PC-9 (cell line): ENCODE results near the gene USP24. TPM values are rescaled to one million over a fixed set of nuclear protein-coding genes. Genes with fewer than 3 reads are reported as not detected.

Experiments
- BruUV-seq: library from RNA; stranded (reverse); fragments of 400-500 nt; replicated peaks from 2 replicates; lab custom pipeline; 2021; lab: Mats Ljungman, UMichigan
- CTCF ChIA-PET: fragments of 300-600 bp; sonication (Branson Sonifier 250); formaldehyde crosslinking; loops from one replicate; lab custom pipeline; 2022; ENCODE audit warnings: antibody characterized with exemption; lab: Charles Lee
- POLR2A ChIA-PET: fragments of 300-600 bp; sonication (Branson Sonifier 250); formaldehyde crosslinking; loops from one replicate; lab custom pipeline; 2022; ENCODE audit warnings: antibody characterized with exemption; ENCODE audit not compliant: unreplicated experiment; lab: Charles Lee
- DNase-seq, 2 experiments: peaks; one replicate each; pipeline versions ENCODE4 v3.0.0 to v3.0.0-alpha.2; 2015 to 2022; ENCODE audit warnings: mixed read lengths in 1 of 2
- H2AFZ ChIP-seq: fragments of 200-600 bp; sonication (generic); 2 replicates; pipeline ENCODE4 v1.8.1; 2017; ENCODE audit warnings: antibody characterized with exemption
- H3F3A ChIP-seq: fragments of 200-600 bp; sonication (generic); 2 replicates; pipeline ENCODE4 v1.8.1; 2017; ENCODE audit warnings: antibody characterized with exemption, mild to moderate bottlenecking, low read depth; ENCODE audit not compliant: insufficient read depth
- H3K27ac ChIP-seq: fragments of 200-600 bp; sonication (generic); 2 replicates; pipeline ENCODE4 v1.6.1; 2016; ENCODE audit warnings: mixed run types
- H3K27me3 ChIP-seq: fragments of 200-600 bp; sonication (generic); 2 replicates; pipeline ENCODE4 v1.6.1; 2016; ENCODE audit warnings: low read depth, mixed run types; ENCODE audit not compliant: insufficient read depth
- H3K36me3 ChIP-seq: fragments of 200-600 bp; sonication (generic); 2 replicates; pipeline ENCODE4 v1.6.1; 2016; ENCODE audit warnings: low read depth, mixed run types
- H3K4me1 ChIP-seq: fragments of 200-600 bp; sonication (generic); replicated peaks from 2 replicates; pipeline ENCODE4 v1.6.1; 2016; ENCODE audit warnings: mixed run types; ENCODE audit not compliant: insufficient read depth
- H3K4me2 ChIP-seq: fragments of 200-600 bp; sonication (generic); 2 replicates; pipeline ENCODE4 v1.6.1; 2017; ENCODE audit warnings: mixed run types
- H3K4me3 ChIP-seq: fragments of 200-600 bp; sonication (generic); 2 replicates; pipeline ENCODE4 v1.6.1; 2016; ENCODE audit warnings: mixed run types
- H3K79me2 ChIP-seq: fragments of 200-600 bp; sonication (generic); 2 replicates; pipeline ENCODE4 v1.6.1; 2017; ENCODE audit warnings: low read depth, mixed run types
- H3K9me2 ChIP-seq: fragments of 200-600 bp; sonication (generic); 2 replicates; pipeline ENCODE4 v1.8.1; 2017; ENCODE audit warnings: mild to moderate bottlenecking; ENCODE audit not compliant: insufficient read depth
- H3K9me3 ChIP-seq: fragments of 200-600 bp; sonication (generic); 2 replicates; pipeline ENCODE4 v1.8.1; 2016; ENCODE audit warnings: low read depth; ENCODE audit not compliant: insufficient read depth
- H4K20me1 ChIP-seq: fragments of 200-600 bp; sonication (generic); 2 replicates; pipeline ENCODE4 v1.8.1; 2017; ENCODE audit not compliant: insufficient read depth
- EZH2 ChIP-seq: fragments of 200-600 bp; sonication (generic); IDR thresholded peaks from 2 replicates; pipeline ENCODE4 v1.8.0; 2017; ENCODE audit warnings: antibody characterized with exemption, low read depth
- intact Hi-C: fragments of 100-400 bp; cut with micrococcal nuclease; formaldehyde crosslinking; loops from one replicate; pipeline ENCODE4 v1.10.0; 2022; ENCODE audit not compliant: unreplicated experiment
- total RNA-seq: library from RNA; stranded (reverse); gene quantifications from 2 replicates; pipeline ENCODE4 v1.2.3, GENCODE V29; 2021
- TF ChIP-seq, protein P1 (sequence below): fragments of 200-600 bp; sonication (generic); conservative IDR thresholded peaks from 2 replicates; pipeline ENCODE4 v1.6.1; 2017; ENCODE audit warnings: mixed run types, antibody characterized with exemption, mild to moderate bottlenecking, moderate library complexity

Gene USP24
- total RNA-seq, 1 experiment from 2014 or later, result 61.0 TPM

DNA sequence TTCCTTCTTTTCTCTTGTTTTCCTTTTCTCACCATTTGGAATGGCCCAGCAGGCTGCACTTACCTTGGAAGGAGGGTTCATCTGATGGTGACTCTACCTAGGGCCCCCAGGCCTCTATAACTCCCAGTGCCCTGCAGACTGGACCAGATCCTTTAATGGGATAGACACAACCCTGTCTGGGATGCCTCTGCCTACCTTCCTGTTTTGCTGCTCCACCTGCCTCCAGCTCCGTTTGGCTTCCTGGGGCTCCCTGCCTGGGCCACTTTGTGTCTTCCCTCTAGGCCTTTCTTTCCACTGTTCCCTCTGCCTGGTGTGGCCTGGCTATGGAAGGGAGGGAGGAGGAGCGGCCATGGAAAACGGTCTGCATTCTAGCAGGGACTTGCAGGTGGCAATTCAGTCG, 168.3 kb downstream of the USP24 start:
- Histone ChIP-seq H3K4me1 (no peaks in the 10 kb centered on the region), H3K27ac (no peak overlapping the region), H3K27me3 (no peaks in the 10 kb centered on the region), H3K36me3 (no peaks in the 10 kb centered on the region; the same call in 1 of the 2 replicates), H3K4me2 (no peak overlapping the region), H3F3A (no peaks in the 10 kb centered on the region), H4K20me1 (no peaks in the 10 kb centered on the region), H3K79me2 (no peaks in the 10 kb centered on the region), H3K9me3 (no peaks in the 10 kb centered on the region), H2AFZ (no peak overlapping the region), H3K9me2 (no peaks in the 10 kb centered on the region), H3K4me3 (no peak overlapping the region)
- no TSS peak for BruUV-seq
- intact Hi-C loops, result no loop called here
- DNase-seq, result no peak
- TF ChIP-seq EZH2, result no peak
- TF ChIP-seq, protein P1, sequence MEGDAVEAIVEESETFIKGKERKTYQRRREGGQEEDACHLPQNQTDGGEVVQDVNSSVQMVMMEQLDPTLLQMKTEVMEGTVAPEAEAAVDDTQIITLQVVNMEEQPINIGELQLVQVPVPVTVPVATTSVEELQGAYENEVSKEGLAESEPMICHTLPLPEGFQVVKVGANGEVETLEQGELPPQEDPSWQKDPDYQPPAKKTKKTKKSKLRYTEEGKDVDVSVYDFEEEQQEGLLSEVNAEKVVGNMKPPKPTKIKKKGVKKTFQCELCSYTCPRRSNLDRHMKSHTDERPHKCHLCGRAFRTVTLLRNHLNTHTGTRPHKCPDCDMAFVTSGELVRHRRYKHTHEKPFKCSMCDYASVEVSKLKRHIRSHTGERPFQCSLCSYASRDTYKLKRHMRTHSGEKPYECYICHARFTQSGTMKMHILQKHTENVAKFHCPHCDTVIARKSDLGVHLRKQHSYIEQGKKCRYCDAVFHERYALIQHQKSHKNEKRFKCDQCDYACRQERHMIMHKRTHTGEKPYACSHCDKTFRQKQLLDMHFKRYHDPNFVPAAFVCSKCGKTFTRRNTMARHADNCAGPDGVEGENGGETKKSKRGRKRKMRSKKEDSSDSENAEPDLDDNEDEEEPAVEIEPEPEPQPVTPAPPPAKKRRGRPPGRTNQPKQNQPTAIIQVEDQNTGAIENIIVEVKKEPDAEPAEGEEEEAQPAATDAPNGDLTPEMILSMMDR, result no peak
- ChIA-PET CTCF (no interaction called here), POLR2A (no interaction called here)

- Histone ChIP-seq H3K4me2 (no peak overlapping the region), H3K79me2 (peaks cover 9% of the 10 kb centered on the region), H2AFZ (no peak overlapping the region), H3K27me3 (no peaks in the 10 kb centered on the region), H3K36me3 (no peaks in the 10 kb centered on the region; the same call in 1 of the 2 replicates), H3K9me3 (no peaks in the 10 kb centered on the region), H4K20me1 (no peaks in the 10 kb centered on the region), H3K4me3 (no peak overlapping the region), H3K9me2 (no peaks in the 10 kb centered on the region), H3K27ac (no peak overlapping the region), H3K4me1 (peaks cover 11% of the 10 kb centered on the region), H3F3A (no peaks in the 10 kb centered on the region)
- no TSS peak for BruUV-seq
- CTCF ChIA-PET, result no interaction called here
- TF ChIP-seq, protein P1, result no peak
- no peak for TF ChIP-seq EZH2
- intact Hi-C loops, result no loop called here
- POLR2A ChIA-PET, result no interaction called here
- DNase-seq, result no peak
Measured at GRCh38 chr1:55045430-55045829, 169.7 kb downstream of the USP24 start.

GRCh38 chr1:55044617-55045397, 170.4 kb downstream of the USP24 start:
- Histone ChIP-seq H3K27ac (no peak overlapping the region), H3K27me3 (no peaks in the 10 kb centered on the region), H3K4me3 (no peak overlapping the region), H4K20me1 (no peaks in the 10 kb centered on the region), H3K36me3 (no peaks in the 10 kb centered on the region; the same call in 1 of the 2 replicates), H3F3A (no peaks in the 10 kb centered on the region), H3K79me2 (peaks cover 15% of the 10 kb centered on the region), H3K9me3 (no peaks in the 10 kb centered on the region), H3K4me2 (no peak overlapping the region), H3K9me2 (no peaks in the 10 kb centered on the region), H2AFZ (no peak overlapping the region), H3K4me1 (peaks cover 12% of the 10 kb centered on the region)
- ChIA-PET POLR2A (no interaction called here), CTCF (no interaction called here)
- TF ChIP-seq, protein P1, result no peak
- TF ChIP-seq EZH2, result no peak
- no peak for DNase-seq
- BruUV-seq, result no TSS peak
- intact Hi-C loops, result no loop called here
